ENCODE measurements around the gene MYPOP. TPM values are rescaled to one million over a fixed set of nuclear protein-coding genes. Genes with fewer than 3 reads are reported as not detected.

MYPOP gene
- total RNA-seq, 1 experiment from 2014 or later, result 10.8 TPM

DNA sequence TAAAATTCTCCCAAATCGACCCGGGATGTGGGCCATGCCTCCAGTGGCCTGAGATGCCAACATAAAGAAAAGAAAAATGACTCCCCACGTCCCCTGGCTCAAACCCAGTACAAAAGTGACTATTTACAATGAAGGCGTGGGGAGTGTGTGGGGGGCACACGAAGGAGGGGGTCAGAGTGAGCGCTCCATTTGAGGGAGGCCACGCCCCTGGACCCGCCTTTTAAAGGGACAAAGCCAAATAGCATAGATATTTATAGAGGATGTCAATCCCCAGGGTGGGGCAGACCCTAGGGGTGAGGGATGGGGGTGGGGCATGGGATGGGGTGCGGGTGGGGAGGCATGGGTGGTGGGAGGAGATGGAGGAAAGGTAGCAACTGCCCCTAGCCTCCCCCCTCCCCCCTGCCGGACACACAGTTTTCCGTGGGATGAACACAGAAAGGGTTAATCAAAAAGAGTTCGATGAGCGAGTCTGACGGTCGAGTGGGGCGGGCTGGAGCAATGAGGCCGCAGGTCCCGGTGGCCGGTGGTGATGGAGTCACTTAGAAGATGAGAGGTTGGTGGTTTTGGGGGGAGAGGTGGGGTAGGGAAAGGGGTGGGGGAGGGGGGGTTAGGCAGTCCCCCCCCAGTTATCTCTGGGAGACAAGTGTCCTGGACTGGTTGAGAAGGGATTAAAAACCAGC is 32.3 kb upstream of the MYPOP start:
- no peak for TF ChIP-seq POLR2A (IDR thresholded peaks at IDR 0.05; ENCODE audit: borderline replicate concordance, extremely low read depth, insufficient read depth, insufficient read length)
- TF ChIP-seq, protein P1, sequence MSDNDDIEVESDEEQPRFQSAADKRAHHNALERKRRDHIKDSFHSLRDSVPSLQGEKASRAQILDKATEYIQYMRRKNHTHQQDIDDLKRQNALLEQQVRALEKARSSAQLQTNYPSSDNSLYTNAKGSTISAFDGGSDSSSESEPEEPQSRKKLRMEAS (IDR thresholded peaks at IDR 0.05), result no peak
- no peak for TF ChIP-seq SIN3A (IDR thresholded peaks at IDR 0.05; ENCODE audit: low read depth)
- TF ChIP-seq SRF (IDR thresholded peaks at IDR 0.05; ENCODE audit: low read depth), result no peak
- TF ChIP-seq CBX3 (IDR thresholded peaks at IDR 0.05; ENCODE audit: low read depth), result no peak
- TF ChIP-seq REST (IDR thresholded peaks at IDR 0.05; ENCODE audit: low read depth), result no peak
- no peak for TF ChIP-seq CTCF (IDR thresholded peaks at IDR 0.05 in 2 of 3, conservative IDR thresholded peaks at IDR 0.05 in 1 of 3; ENCODE audit: borderline replicate concordance in 1 of 3, insufficient read depth in 1 of 3, low read depth in 2 of 3, low read length in 2 of 3)
- TF ChIP-seq EGR1 (IDR thresholded peaks at IDR 0.05; ENCODE audit: low read depth), result no peak
- TF ChIP-seq ATF3 (IDR thresholded peaks at IDR 0.05), result no peak
- TF ChIP-seq JUND (IDR thresholded peaks at IDR 0.05), result no peak
- no peak for TF ChIP-seq YY1 (IDR thresholded peaks at IDR 0.05; ENCODE audit: extremely low read depth, insufficient replicate concordance, low read depth, low read length)
- no peak for TF ChIP-seq EZH2phosphoT487 (IDR thresholded peaks at IDR 0.05; ENCODE audit: borderline replicate concordance)
- no peak for TF ChIP-seq ZFX (IDR thresholded peaks at IDR 0.05)
- TF ChIP-seq SP1 (IDR thresholded peaks at IDR 0.05; ENCODE audit: low read depth), result no peak
- no peak for TF ChIP-seq CEBPB (IDR thresholded peaks at IDR 0.05; ENCODE audit: low read depth)
- TF ChIP-seq TCF7L2 (IDR thresholded peaks at IDR 0.05; ENCODE audit: borderline replicate concordance, extremely low read depth, insufficient read depth, insufficient read length), result no peak
- Histone ChIP-seq H3K9me3 (ENCODE audit: control insufficient read depth in 1 of 2, insufficient read depth in 1 of 2, low read depth in 1 of 2, low read length in 2 of 2) (no peaks in the 10 kb centered on the region), H3K4me3 (replicated peaks in 1 of 2; ENCODE audit: low read depth in 1 of 2, low read length in 2 of 2) (no peak overlapping the region), H3K36me3 (ENCODE audit: control insufficient read depth in 1 of 2, insufficient read depth in 2 of 2, low read length in 2 of 2) (no peaks in the 10 kb centered on the region), H3K4me1 (ENCODE audit: control insufficient read depth in 1 of 2, insufficient read depth in 2 of 2, low read length in 2 of 2) (peaks cover 0 to 2% of the 10 kb centered on the region in 2 experiments; a peak in 1 of 4 replicates), H3K9me2 (ENCODE audit: insufficient read depth) (no peaks in the 10 kb centered on the region), H3K79me2 (ENCODE audit: insufficient read depth, low read length) (no peaks in the 10 kb centered on the region), H3K4me2 (ENCODE audit: low read length) (peak overlapping the region; percentile 14; the same call in 1 of the 2 replicates), H3K9ac (ENCODE audit: low read length) (no peak overlapping the region), H4K20me1 (ENCODE audit: insufficient read depth) (no peaks in the 10 kb centered on the region), H3K27me3 (ENCODE audit: insufficient read depth, low read length) (peaks cover 5% of the 10 kb centered on the region; the same call in 1 of the 2 replicates), H3K27ac (ENCODE audit: low read depth, low read length) (no peak overlapping the region), H2AFZ (ENCODE audit: low read depth, low read length, poor library complexity, severe bottlenecking) (no peak overlapping the region)
- ChIA-PET CTCF (no interaction called here), POLR2A (interaction anchor here (0.5 kb wide), 1 partner anchor 48 kb away, joined by 3 read pairs; the partner anchor contains the start of gene IRF2BP1), RAD21 (ENCODE audit: low non-redundant PET in 1 of 2, low total read pairs in 2 of 2, uncharacterized antibody in 2 of 2, unreplicated experiment in 2 of 2) (no interaction called here)
- peak; percentile 57 for ATAC-seq
- BruUV-seq (replicated peaks), result no TSS peak
- DNase-seq (ENCODE audit: low read depth, low spot score), result no peak
- intact Hi-C loops (cut with micrococcal nuclease), result no loop called here
